Measurements from ENCODE around the gene NCOR1. TPM values are rescaled to one million over a fixed set of nuclear protein-coding genes. Genes with fewer than 3 reads are reported as not detected.

NCOR1 gene
- total RNA-seq, 1 donor from 2014 or later, result 81.0 TPM

- intact Hi-C loops (cut with DNase I), result no loop called here
- H3K4me1 ChIP-seq, result no peaks in the 10 kb centered on the region
- no peak for DNase-seq (ENCODE audit: low spot score in 2 of 2)
- TF ChIP-seq CTCF (IDR thresholded peaks at IDR 0.05), result no peak
- no peaks in the 10 kb centered on the region for H3K27me3 ChIP-seq
- peaks cover 31 to 63% of the 10 kb centered on the region in 2 donors for H3K36me3 ChIP-seq
- H3K27ac ChIP-seq, result no peak overlapping the region
- H3K9me3 ChIP-seq, result no peaks in the 10 kb centered on the region
- no peak overlapping the region for H3K4me3 ChIP-seq
These were observed 74.5 kb downstream of the NCOR1 start for GRCh38 chr17:16140854-16141253.

DNA sequence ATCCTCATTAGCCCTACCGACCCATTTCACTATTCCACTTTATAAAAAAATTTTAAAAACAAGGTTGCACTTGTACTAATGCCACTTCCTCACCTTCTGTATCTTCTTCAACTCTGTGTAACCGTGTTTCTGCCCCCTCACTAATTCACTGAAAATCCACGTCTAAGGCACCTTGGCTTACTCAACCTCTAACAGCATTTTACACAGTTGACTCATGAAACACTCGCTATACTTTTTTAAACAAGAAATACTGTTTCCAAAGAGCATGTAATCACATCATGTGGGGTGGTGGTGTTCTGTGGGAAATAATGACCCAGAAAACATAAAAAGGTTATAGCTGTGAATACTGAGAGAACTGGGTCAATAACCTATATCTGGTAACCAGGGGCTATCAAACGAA, 79.9 kb downstream of the NCOR1 start:
- Histone ChIP-seq H3K36me3 (peaks cover 21 to 47% of the 10 kb centered on the region in 2 donors), H3K4me1 (no peaks in the 10 kb centered on the region), H3K27me3 (no peaks in the 10 kb centered on the region), H3K27ac (no peak overlapping the region), H3K9me3 (no peaks in the 10 kb centered on the region), H3K4me3 (no peak overlapping the region)
- intact Hi-C loops (cut with DNase I), result no loop called here
- no peak for TF ChIP-seq CTCF (IDR thresholded peaks at IDR 0.05)
- no peak for DNase-seq (ENCODE audit: low spot score in 2 of 2)

- no peak for DNase-seq (ENCODE audit: low spot score in 2 of 2)
- Histone ChIP-seq H3K36me3 (peaks cover 22 to 32% of the 10 kb centered on the region in 2 donors), H3K4me3 (no peak overlapping the region), H3K9me3 (no peaks in the 10 kb centered on the region), H3K27ac (no peak overlapping the region), H3K27me3 (no peaks in the 10 kb centered on the region), H3K4me1 (no peaks in the 10 kb centered on the region)
- no peak for TF ChIP-seq CTCF (IDR thresholded peaks at IDR 0.05)
- intact Hi-C loops (cut with DNase I), result no loop called here
These were observed 83.7 kb downstream of the NCOR1 start for GRCh38 chr17:16131593-16131992.

GRCh38 chr17:16129441-16130205, 85.7 kb downstream of the NCOR1 start:
- intact Hi-C loops (cut with DNase I), result no loop called here
- Histone ChIP-seq H3K9me3 (no peaks in the 10 kb centered on the region), H3K36me3 (peaks cover 20 to 34% of the 10 kb centered on the region in 2 donors), H3K27me3 (no peaks in the 10 kb centered on the region), H3K27ac (no peak overlapping the region), H3K4me3 (no peak overlapping the region), H3K4me1 (no peaks in the 10 kb centered on the region)
- TF ChIP-seq CTCF (IDR thresholded peaks at IDR 0.05), result no peak
- DNase-seq (ENCODE audit: low spot score in 2 of 2), result no peak

- Histone ChIP-seq H3K27ac (no peak overlapping the region), H3K9me3 (no peaks in the 10 kb centered on the region), H3K4me3 (no peak overlapping the region), H3K36me3 (peaks cover 36 to 61% of the 10 kb centered on the region in 2 donors), H3K4me1 (no peaks in the 10 kb centered on the region), H3K27me3 (no peaks in the 10 kb centered on the region)
- intact Hi-C loops (cut with DNase I), result no loop called here
- no peak for DNase-seq (ENCODE audit: low spot score in 2 of 2)
- no peak for TF ChIP-seq CTCF (IDR thresholded peaks at IDR 0.05)
These were observed 91.8 kb downstream of the NCOR1 start for GRCh38 chr17:16123531-16123930.

All from ascending aorta (tissue), 2 donors.